ENCODE measurements around the gene CEP41.

Gene CEP41, protein sequence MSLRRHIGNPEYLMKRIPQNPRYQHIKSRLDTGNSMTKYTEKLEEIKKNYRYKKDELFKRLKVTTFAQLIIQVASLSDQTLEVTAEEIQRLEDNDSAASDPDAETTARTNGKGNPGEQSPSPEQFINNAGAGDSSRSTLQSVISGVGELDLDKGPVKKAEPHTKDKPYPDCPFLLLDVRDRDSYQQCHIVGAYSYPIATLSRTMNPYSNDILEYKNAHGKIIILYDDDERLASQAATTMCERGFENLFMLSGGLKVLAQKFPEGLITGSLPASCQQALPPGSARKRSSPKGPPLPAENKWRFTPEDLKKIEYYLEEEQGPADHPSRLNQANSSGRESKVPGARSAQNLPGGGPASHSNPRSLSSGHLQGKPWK

DNA sequence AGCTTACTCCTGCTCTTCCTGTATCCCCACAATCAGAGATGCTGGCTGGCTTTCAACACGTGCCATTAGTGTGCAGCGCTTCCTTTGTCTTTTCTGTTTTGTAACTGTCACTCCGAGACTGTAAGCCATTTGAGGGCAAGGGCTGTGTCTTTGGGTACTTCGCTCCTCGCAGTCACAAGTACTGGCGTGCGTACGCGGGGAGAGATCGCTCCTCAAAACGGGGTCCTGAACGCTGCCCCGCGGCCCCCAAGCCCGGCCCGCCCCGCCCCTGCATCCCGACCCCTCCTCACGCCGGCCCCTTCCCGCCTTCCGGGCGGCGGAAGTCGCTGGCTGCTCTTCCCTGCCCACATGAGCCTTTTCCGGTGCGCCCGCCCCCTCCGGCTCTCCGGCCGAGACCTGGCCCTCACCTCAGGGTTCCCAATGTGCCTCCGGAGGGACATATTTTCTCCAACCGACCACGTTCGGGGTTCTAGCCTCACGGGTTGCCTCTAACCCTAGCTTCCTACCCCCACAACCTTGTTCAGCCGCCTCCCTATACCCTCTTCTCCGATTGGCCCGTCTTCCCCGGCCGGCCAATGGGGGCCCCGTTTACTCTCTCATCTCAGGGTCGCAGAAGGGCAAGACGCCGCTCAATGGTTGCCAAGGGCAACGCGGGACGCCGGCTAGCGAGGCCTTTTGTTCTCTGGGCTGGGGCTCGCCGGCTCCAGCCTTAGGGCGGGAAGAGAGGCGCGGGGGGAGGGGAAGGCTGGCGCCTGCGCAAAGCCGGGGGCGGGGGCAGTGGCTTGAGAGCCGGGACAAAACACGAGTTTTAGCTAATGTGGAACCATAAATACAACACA, at the start of gene CEP41:
Gene CEP41, minus strand, starts transcription at position 490 of the 839 bp plus-strand sequence. Its CDS starts 50 bp downstream, at position 440.
- peak; percentile 27 for DNase-seq

DNA sequence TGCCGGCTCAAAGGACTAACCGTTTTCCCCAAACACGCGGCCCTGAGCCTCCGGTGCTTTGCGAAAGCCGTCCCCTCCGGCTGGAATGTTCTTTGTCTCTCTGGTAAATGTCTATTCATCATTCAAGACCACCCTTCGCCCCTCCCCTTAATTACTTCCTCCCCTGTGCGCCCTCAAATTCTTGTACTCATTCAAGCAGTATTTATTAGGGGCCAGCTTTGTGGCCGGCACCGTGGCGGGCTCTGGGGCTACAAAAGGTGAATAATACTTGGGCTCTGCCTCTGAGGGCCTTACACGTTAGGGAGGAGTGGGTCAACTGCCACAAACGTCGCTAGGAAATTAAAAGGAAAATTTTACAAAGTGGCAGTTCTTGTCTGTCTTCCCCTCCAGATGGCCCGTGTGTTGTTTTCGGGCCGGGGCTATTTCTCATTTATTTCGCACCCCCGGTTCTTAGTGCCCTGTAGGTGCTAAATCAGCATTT, 49.5 kb upstream of the CEP41 start:
- peak; percentile 42 for DNase-seq

DNA sequence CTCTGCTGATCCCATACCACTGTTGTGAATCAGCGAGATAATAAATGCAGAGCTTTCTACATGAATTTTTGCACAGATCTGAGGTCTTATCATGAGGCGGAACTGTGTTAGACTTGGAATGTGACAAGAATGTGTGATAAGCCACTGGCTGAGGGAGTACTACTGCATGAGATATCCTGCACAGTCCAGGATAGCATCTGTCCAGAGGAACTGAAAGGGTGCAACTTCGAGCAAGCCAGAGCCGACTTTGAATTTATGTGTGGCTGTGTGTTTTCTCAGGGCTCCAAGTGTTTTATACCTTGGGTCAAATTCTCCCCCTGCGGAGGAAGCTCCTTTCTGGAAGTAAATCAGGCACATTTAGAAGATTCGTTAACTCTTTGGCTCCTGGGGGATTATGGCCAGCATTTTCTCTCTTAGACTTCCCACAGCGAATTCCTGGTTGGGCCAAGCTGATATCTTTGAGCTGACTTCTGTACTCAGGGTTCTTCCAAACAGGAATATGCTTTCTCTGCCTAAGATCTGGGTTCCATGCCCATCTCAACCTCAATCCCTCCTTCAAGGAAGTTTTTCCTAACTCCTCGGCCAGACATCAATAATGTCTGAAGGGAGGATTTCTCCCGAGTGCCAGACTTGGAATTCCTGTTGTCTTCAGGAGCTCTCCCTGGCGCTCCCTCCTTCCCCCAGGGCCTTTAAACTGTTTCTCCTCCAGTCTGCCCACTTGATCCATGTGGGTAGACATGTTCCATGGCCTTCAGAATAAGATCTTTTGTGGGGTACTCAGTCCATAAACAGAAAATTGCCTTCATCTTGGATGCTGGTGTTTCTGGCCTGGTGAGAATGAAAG, 48.5 kb upstream of the CEP41 start:
- no peak for DNase-seq

GRCh38 chr7:130488392-130489139, 47.8 kb upstream of the CEP41 start:
- no peak for DNase-seq

DNA sequence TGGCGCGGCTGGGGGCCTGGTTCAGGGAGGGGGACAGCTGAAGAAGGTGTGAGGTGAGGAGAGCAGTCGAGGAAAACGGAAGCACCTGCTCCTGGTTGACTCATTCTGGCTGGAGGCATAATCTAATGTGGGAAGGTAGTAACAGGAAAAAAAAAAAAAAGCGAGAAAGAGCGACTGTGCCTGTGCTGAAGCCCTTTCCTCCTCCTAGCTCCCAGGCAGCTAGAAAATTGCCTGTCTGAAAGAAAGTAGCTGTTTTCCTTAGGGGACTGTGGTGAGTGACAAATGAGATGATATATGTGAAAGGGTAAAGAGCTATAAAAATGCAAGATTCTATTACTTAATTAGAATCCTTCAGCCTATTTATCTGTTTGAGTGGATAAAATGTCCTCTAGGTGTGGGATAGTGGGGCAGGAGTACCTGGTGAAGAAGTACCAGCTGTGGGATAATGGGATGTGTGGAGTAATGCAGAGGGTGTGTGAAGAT, 46.2 kb upstream of the CEP41 start:
- DNase-seq = no peak

GRCh38 chr7:130486114-130486953, 45.5 kb upstream of the CEP41 start:
- peak; percentile 53 for DNase-seq

GRCh38 chr7:130485734-130486113, 44.9 kb upstream of the CEP41 start:
- no peak for DNase-seq

DNA sequence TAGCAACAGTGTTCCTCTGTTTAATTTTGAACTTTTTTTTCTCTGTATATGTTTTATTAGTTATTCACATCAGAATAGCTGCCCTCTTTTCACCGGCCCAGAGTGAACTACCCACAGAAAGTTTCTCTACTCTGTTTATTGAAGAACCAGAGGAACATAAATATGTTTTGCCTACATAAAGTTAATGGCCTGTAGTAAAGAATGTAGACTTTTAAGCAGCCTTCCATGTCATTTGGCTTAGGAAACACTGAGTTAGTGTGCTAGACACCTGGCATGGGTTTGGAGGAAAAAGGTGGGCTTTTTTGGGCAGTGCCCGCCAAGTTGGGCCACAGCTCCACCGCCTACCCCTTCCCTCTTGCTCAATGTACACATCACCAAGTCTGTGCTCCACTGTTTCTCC, 42.2 kb upstream of the CEP41 start:
- no peak for DNase-seq

DNA sequence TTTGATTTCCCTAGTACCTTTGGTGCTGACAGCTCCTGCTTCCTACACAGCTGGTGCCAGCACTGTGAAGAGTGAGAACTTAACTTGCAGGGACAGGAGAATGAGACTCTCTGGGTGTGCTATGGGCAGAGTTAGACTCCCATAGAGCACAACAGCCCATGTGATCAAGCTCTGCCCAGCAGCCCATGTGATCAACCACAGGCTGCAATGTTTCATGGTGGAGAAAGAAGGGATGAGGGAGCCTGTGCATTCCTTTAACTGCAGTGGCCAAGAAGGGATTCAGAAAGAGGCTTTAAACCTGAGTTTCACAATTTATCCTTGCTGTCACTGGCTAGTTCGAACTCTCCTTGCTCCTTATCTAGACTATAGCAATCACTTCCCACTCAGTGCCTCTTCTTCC, 41.1 kb upstream of the CEP41 start:
- DNase-seq = no peak

- DNase-seq = no peak
Observed at GRCh38 chr7:130479716-130480400, 39.0 kb upstream of the CEP41 start.

DNA sequence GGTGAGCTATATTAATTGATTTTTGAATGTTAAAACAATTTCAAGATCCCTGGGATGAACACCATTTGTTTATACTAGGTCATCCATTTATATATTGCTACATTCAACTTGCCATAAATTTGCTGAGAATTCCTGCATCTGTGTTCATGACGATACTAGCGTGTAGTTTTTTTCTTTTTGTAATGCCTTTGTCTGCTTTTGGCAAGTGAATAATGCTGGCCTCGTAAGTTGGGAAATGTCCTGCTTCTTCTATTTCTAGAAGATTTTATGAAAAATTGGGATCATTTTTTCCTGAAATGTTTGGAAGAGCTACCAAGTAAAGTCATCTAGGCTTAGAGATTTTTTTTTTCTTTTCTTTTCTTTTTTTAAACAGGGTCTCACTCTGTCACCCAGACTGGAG, 38.2 kb upstream of the CEP41 start:
- DNase-seq = no peak

DNA sequence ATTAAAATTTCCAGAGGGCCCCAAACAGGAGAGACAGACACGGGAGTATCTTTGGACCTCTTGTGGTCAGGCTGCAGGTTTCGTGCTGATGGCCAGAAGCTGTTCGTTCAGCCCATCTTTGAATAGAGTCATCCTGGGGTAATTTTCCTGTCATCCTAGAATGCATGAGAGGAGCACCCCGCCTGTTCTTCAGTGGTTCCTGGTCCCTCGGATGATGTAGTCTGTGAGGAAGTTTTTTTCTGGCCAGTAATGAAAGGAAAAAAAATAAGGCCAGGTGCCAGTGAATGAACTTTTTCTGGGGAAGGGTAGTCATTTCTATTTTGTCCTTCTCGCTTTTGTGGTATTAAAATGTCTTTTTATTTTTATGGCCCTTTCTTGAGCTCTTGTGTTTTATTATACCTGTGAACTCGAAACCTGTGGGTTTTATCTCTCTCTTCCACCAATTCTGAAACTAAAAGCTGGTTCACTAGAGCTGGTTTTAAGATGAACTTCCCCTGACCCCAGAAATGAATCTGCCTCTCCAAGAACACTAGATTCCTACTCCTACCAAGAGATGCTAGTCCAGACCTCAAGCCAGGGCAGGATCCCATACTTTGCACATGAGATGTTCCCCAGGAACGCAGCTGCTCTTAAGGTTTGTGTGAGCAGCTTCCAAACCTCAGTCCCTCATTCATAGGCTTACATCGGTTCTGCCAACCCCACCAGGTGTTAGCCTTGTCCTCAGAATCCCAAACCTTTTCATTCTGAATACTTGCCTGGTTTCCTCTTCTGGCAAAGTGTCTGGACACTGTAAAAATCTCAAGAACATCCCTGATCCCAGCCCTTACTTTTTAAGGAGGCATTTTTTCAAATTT, 35.7 kb upstream of the CEP41 start:
- DNase-seq = no peak

DNA sequence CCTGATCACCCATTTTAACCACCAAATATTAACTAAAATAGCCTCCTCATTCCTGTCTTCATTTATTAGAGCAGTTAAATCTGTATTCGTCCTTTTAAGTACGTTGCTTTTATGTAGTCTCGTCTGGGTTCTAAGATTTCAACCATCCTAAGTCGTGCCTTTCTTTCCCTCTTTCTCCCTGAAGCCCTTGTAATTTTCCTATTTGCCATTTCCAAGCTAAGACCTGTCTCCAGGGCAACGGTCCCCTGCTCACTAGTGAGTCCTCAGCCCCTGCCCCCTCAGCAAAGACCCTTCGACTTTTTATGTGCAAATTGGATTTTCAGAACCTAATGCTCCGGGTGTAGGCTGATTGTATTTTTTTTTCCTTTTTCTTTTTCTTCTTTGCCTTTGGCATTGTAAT, 35.0 kb upstream of the CEP41 start:
- DNase-seq = no peak

- no peak for DNase-seq
Observed at GRCh38 chr7:130473876-130474275, 33.1 kb upstream of the CEP41 start.

GRCh38 chr7:130473289-130473688, 32.5 kb upstream of the CEP41 start:
- no peak for DNase-seq

DNA sequence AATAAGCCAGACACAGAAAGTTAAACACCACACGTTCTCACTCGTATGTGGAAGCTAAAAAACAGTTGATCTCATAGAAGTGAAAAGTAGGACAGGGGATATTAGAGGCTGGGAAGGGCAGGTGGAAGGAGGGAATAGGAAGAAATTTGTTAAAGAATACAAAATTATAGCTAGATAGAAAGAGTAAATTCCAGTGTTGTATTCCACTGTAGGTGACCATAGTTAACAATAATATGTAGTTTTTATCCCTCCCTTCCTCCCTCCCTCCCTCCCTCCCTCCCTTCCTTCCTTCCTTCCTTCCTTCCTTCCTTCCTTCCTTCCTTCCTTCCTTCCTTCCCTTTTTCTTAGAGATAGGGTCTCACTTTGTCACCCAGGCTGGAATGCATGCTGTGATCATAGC, 31.2 kb upstream of the CEP41 start:
- DNase-seq = no peak

GRCh38 chr7:130468612-130469011, 27.8 kb upstream of the CEP41 start:
- no peak for DNase-seq

DNA sequence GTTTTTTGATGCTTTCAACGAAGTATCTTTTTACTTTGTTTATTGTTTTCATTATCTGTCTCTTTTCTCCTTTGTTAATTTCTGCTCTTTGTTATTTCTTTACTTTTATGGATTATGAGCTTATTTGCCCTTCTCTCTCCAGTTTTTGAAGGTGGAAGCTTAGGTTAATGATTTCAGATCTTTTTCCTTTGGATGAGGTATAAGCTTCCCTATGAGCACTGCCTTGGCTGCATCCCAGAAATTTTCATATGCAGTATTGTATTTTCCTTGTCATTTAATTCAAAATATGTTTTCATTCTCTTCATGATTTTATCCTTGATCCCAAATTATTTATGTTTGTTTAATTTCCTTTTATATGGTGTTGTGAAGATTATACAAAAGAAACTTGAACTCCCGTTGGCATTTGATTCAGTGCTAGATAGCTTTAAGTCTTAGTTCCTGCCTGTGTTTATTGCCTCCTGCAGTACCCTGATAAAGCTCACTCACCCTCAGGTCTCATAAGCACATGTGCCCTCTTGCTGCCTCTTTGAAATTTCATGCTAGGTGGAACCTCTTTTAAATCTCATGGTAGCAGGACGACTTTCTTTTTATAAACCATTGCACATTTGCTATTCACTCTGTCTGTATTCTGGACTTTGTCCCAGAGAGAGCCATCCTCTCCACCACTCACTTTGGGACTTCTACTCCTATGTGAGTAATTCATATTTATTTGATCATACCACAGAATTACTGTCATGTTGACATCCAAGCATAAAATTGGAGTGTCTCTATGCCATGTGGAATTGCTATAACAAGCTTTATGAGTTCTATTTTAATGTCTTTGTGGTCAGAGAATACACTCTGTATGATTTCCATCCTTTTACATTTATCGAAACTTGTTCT, 23.0 kb upstream of the CEP41 start:
- DNase-seq = no peak

DNA sequence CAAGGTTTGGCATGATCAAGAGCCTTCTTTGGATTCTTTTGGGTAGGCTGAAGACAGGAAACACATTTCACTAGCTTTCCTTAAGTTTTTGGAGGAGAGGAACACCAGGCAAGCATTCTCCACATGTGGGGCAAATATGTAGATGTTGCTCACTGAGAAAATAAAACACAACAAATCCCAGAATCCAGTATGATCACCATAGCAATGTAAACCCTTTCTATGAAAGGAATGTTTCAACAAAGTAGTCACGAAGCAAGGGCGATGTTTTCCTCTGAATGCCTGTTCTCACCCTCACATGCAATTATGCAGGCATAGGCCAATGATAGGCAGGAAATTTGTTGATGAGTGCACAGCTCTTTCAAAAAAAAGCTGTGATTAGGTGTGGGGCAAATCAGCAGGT, 20.5 kb upstream of the CEP41 start:
- no peak for DNase-seq
